Stimulated activated CD8-positive, alpha-beta memory T cell treated with anti-CD3 and anti-CD28 coated beads, Interleukin-2, amount 100 ng/mL, for 1 hour (primary cell): ENCODE data around the gene LAMA2.
"Not testable (repeated sequence)": the region's sequence is repeated elsewhere in the genome, so short reads cannot be mapped to it uniquely, and the experiment has no call there.

ENCODE experiments used
- DNase-seq, 2 donors: peaks; one replicate each; pipeline ENCODE4 v3.0.0-alpha.2; 2020; ENCODE audit warnings: low read depth in 2 of 2

The LAMA2 gene

DNA sequence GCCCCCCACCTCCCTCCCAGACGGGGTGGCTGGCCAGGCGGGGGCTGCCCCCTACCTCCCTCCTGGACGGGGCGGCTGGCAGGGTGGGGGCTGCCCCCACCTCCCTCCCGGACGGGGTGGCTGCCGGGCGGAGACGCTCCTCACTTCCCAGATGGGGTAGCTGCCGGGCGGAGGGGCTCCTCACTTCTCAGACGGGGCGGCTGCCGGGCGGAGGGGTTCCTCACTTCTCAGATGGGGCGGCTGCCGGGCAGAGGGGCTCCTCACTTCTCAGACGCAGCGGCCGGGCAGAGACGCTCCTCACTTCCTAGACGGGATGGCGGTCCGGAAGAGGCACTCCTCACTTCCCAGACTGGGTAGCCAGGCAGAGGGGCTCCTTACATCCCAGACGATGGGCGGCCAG, 205.5 kb downstream of the LAMA2 start:
- DNase-seq = not testable (repeated sequence)

DNA sequence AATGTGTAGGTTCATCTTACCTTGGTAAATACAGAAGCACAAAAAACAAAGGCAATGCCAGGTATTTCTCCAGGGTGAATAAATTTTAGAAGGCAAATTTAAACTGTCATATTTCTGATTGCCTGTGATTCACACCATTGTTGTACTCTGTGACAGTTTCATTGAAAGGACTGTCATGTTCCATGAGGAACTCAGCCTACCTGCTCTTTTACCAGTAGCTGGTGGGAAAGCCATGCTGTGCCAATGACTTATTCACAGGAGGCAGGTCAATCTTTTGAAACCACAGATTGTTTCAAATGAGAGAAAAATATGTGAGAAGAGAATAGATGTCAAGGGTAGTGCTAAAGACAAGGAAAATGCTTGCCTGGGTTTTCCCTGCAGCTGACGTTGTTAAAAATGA, 206.4 kb downstream of the LAMA2 start:
- no peak for DNase-seq

DNA sequence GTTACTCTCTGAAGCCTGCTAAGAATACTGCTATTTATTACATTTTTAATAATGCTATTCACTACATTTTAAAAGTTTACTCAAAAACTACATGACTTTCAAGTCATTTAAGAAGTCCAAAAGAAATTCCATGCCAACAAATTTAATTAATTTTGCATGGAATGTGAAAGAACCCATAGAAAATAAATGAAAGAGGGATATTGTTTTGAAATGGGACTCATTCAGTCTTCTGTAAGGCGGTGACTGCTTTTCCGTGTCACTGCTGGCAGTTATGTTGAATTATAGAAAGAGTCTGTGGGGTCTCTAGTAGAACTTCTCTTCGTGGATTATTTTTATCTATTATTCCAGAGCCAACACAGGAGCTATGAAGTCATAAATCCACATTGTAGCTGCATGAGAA, 211.2 kb downstream of the LAMA2 start:
- DNase-seq = no peak

DNA sequence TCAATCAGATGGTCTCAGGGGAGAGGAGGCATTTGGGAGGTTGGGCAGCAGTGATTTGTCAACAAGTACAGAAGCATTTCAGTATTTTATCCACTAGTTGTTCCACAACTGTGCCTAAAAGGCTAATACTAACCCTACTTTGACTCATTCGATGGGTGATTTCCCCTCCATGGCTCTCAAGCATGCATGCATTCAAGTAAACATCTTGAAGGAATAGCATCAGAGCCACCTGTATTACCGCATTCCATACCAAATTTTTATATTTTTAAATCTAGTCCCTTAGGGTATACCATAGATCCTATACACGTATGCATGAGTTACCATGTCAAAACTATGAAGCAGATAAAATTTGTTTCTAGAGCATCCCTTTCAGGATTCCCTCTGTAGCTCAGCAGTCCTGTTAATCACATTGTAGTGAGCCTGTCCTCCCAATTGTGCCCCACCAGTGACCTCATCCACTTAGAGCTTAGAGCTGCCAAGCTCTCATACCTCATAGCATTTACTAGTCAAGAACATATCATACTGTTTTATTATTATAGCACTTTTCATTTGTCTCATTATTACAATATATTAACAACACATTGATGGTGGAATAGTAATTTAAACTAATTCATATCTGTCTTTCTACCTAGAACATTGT, 213.8 kb downstream of the LAMA2 start:
- no peak for DNase-seq

DNA sequence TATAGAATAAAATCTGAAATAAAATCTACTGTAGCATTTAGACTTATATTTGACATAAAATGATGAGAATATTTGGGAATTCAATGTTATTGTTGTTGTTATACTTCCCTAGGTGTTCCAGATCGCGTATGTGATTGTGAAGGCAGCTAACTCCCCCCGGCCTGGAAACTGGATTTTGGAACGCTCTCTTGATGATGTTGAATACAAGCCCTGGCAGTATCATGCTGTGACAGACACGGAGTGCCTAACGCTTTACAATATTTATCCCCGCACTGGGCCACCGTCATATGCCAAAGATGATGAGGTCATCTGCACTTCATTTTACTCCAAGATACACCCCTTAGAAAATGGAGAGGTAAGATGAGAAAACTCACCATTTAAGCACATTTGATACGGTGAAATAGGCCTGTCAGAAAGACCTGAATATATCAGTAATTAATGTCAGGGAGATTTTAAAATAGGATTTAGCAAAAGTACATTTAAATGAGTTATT, 215.2 kb downstream of the LAMA2 start:
- DNase-seq = no peak

DNA sequence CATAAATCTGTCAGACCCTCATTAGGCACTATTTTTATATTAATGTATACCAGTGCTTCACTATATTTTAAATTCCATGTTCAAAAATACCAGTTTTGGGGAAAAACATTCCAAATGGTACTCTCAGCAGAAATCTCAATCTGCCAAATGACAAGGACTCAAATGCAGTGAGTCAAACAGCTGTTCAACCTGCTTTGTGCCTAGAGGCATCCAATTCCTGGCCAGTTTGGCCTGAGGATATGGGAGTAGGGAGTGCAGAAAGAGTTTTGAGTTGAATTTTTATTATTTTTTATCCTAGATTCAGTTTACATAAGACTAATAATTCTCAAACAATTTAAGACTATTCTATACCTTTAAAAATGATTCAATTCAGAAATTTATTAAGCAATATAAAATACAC, 216.8 kb downstream of the LAMA2 start:
- DNase-seq = no peak

DNA sequence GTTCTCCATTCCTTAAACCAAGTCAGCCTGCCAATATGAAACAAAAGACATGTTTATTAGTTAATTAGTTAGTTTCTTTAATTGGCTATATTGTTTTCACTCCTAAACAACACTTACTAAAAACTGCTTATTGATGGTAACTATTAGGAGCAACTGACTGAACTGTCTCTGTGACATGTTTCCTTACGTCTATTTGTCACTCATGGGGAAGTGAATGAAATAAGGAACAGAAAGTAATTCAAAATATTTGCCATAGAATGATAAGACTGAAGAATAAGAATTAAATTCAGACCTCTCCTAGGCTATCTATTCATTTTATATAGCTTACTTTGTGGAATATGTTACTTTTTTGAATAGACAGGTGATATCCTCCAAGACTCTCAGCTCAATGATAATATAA, 217.2 kb downstream of the LAMA2 start:
- DNase-seq = no peak

DNA sequence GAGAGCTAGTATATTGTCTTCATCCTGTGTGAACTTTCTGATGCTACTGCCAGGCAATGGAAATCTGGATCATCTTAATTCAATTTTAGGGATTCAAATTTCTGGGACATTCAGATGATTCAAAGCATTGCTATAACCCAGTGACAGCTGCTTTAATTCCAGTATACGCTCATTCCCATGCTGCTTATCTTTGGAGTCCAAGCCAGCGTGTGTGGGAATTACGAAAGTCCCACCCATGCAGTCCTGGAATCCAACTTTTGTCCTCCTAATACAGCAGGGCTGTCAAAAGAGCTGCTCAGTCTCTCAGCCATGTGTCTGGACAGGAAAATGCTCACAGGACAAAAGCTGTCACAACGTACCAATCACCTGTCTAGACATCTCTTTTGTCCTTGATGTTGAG, 219.8 kb downstream of the LAMA2 start:
- DNase-seq = no peak

DNA sequence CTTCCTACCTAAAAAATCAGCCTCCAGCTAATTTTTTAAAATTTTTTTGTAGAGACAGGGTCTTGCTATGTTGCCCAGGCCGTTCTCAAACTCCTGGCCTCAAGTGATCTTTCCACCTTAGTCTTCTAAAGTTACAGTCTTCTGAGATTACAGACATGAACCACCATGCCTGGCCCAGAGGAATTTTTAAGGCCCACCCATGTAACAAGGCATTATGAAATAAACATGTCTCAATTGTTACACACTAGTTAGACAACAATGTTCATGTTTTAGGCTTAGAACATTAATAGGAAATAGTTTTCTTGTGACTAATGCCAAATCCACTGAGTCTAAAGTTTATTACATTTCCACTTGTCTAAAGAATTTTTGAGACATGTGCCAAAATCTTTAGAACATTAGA, 221.2 kb downstream of the LAMA2 start:
- no peak for DNase-seq

DNA sequence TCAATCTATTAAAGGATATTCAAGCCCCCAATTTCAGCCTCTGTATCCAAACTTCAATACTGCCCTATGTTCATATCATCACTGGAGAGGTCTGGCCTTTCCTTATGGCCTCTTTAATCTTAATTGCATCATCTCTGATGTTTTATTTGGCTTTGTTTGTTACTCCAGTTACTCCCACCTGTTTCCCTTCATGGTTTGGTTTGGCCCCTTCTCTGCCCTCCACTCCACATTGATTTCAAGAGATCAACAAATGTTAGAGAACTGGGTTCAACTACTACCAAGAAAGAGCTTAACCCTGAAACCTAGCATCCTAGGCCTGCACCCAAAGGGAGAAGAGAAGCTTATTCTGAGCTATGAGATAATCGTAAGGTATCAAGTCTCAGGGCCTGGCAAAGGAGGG, 221.6 kb downstream of the LAMA2 start:
- no peak for DNase-seq

DNA sequence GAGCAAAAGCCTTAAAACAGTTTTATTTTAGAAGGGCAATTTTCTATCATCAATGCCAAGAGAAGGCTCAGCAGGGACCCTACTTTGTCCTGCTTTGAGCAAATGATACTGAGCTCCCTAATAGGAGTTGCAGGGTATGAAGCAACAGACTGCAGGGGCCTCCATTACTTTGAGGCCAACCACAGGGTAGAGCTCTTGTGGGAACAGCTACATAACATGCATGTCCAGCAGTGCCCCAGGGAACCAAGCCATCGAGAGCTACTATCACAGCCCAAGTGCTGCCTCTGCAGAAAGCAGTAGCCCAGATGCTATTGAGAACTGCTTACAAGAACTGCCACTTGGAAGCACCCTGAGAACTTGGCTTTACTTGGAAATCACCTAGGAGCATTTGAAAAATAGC, 222.1 kb downstream of the LAMA2 start:
- no peak for DNase-seq

DNA sequence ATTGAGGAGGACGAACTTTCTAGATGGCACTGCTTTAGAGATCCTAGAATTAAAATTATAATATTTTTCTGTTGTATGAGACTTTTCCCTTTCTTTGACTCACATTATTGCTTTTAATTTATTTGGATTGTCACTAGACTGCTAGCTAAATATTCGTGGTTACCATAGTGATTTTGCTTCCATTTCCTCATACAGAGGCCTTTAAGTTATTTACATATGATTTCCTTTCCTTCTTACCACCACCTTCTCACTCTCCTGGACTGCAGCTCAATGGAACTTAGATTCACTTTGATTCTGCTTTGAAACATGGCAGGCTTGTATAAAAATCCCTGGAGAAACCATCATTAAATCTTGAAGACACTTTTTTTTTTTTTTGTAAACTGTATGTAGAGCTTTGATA, 222.9 kb downstream of the LAMA2 start:
- no peak for DNase-seq

DNA sequence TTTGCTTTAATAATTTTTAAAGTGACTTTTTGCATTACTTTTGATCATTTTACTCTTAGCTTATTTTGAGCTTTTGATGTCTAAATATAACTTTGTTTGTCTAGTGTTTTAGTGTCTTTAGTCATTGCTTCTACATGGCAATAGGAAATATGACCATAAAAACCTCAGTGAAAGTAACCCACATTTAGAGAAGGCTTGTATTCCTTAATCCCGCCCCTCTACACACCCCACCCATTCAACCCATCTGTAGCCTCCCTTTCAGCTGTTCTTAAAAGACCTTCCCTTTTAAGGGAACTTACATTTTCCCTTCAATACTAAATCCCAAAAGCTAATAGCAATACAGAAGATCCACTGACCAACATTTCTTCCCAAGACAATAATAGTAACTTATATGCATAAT, 225.4 kb downstream of the LAMA2 start:
- DNase-seq = no peak

DNA sequence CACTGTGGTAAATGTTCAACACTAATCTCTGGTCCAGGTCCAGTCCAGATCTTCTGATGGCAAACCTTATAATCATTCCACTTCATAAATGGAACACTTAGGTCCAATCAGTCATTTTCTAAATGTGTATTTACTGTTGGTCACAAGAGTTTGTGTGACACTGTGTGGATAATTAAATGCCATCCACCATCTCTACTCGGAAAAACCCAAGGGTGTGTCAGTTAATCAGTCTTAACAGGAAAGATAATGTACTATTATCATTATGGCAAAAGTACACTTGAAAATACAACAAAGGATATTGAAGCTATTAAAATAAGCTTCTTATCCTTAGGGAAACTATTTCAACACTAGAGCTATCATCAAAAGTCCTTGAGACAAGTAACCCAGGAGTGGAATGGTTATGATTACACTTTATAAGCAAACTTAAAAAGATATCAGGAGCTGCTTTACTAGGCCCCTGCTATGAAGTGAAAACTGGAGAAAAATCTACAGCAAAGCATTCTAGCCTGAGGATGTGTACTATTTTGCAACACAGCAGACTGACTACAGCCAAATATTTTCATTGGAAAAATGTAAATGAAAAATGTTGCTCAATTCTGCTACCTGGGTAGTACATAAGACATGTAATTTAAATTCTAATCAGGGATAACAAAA, 227.9 kb downstream of the LAMA2 start:
- DNase-seq = no peak

DNA sequence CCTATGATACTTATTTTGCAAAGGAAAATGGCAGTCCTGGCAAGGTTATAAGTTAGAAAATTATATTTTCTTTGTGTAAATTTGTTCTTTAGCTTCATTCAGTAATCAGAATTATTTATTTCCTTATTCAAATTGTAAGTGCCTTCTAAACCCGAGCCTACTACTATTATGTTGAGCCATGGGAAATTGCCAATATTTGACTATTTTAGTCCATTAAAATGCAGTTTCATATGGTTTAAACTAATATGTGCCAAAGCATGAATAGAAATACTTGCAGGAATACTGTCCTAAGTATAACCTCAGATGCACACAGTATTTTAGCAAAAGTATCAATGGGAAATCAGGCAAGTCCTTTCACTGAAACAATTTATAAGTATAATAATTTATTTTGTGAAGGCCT, 228.4 kb downstream of the LAMA2 start:
- no peak for DNase-seq

DNA sequence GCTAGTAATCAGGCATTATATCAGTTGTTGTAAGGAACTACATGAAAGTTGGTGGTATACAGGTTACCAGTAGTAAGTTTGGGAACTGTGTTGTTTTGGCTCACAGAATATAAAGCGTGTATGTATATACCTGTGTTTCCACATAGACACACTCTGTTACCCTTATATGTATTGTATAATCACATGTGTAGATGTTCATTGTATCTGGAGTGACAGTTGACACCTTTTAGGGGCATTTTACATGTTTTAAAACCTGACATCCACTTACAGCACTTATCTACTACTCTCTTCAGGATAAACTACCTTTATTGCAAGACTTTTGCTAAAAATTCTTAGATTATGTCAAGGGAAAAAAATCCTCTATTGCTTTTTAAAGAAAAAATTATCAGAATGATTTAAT, 228.9 kb downstream of the LAMA2 start:
- no peak for DNase-seq

DNA sequence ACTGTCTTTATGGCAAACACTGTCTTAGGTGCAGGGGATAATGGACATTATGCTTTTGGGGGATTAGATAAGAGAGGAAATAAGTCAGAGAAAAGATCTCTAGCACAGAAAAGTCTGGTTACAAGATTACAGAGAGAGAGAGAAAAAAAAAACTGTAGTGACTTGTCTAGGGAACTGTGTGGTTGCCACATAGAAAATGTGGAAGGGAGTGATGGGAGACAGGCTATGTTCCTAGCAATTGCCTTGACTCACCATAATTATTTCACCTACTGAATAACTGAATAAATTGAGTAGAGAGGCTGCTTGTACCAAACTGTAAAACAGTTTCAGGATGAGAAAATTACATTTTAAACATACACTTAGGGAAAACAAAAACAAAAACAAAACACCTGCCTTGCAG, 229.7 kb downstream of the LAMA2 start:
- DNase-seq = no peak

DNA sequence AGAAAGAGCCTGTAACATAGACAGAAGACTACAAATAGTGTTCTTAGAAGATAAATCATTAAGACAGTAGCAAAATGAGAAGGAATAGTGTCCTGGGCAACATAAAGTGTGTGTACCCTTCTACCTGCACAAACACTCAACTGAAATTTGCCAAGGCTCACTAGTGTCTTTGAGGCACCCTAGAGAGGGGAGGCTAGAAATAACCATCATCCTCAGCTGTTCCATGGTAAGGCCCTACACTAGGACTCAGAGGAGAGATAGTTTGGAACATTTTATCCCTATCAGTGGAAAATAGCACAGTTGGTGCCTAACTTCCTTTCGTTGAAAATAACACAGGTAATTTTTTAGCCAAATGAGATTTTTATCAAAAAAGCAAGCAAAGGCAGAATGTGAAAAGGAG, 230.7 kb downstream of the LAMA2 start:
- no peak for DNase-seq

DNA sequence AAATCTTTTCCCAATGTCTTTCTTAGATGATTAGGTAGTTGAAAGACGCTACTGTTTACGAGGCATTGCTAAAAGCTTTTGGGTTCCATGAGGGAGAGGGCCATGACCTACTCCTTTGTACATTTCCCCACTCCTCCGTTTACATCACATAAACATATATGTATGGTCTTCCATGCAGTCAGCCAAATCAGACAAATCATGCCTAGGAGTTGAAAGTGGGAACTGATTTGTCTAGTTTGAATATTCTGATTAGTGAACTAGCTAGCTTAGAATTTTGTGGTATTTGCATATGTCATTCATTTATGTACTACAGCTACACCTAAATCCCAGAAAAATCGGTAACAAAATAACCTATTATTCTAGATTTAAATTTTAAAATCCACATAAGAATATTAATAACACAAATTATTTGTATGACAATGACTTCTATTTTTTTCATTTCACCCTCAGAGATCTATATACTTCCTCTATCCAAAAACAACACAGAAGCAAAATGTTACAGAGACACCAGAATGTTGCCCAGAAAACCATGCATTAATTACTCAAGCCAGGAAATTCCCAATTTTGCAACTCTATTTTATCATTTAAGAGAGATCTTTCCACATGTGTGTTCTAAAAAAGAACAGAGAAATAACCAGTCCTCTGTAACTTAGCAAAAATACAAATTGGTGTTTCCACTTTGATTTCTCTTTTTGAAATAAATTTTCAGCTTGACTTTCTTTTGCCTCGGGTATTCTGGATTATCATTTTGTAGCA, 231.9 kb downstream of the LAMA2 start:
- DNase-seq = no peak

DNA sequence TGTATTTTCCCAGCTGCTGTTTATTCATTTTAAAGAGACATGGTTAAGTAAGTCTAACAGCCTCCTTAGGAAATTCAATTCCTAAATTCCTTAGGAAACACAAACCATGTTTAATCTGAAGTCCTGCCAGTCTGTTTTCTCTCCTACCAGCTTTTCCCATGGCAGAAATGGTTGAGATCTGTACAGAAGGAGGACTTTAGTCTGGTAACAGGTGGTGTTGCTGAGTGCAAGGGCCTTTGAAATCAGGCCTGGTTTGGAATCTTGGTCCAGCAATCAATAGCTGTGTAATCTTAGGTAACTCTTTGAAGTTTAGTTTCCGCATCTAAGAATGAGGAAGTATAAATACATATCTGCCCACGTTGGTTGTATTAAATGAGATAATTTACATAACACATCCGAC, 232.5 kb downstream of the LAMA2 start:
- DNase-seq = no peak

DNA sequence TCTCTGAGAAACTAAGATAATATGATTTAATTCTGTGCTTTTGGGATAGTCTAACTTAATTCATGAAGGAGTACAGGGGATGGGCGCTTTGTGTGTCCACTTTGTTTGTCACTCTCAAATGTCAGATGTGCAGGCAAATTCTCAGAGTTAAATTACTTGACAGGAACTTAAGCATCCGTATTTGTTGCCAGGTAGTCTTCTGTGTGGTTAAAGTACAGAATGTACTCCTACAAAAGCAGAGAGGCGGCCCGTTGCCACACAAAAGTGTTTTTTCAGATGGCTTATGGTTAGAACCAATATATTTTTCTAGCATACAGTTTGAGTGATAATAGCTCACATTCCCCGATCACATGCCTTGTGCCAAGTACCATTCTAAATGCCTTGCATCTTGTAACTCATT, 234.4 kb downstream of the LAMA2 start:
- no peak for DNase-seq

DNA sequence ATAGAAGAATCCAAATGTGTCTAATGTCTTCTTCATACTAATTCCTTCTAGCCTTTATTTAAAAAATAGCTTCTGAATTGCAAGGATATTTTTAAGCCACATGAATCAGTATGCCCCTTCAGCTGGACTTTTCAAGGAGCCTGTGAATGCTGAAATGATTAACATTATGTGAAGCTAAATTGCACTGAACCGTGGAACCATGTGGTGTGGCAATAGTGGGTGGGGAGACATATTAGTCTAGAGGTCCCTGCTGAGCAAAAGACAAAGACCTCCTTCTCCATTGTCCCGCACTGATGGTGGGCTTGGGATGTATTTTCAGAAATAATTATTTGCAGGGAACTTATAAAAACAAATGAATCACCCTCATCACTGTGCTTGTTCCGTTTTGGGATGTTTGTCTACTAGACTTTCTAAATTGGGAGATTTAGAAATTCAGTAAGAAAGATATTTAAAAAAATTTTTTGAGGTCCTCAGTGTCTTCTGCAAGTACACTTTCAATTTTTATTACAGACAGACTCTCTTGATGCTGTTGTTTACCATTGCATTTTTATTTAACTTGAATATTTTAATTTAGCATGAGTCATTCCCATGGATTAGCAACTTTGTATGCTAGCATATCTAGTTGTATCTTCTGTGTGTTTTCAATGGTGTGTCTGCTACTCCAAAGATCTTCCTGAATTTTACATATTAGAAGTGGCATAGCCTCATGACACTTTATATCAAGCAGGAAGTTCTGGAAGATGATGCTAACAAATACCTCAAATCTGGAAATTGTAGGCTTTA, 238.1 kb downstream of the LAMA2 start:
- DNase-seq = no peak
